ENCODE data around the gene TSPO. TPM values are rescaled to one million over a fixed set of nuclear protein-coding genes. Genes with fewer than 3 reads are reported as not detected.

The TSPO gene
- polyA plus RNA-seq, 3 donors: 491 to 2,663 (median 2,230) TPM

GRCh38 chr22:43182726-43183125 is 31.4 kb downstream of the TSPO start:
- Histone ChIP-seq H3K4me2 (replicated peaks; ENCODE audit: extremely low read depth, low read length, poor library complexity, severe bottlenecking) (no peak overlapping the region), H3K4me3 (replicated peaks in 1 of 3; ENCODE audit: low read depth in 2 of 3, low read length in 3 of 3) (no peak overlapping the region), H3K9ac (ENCODE audit: insufficient read depth, low read length, poor library complexity, severe bottlenecking) (no peak overlapping the region), H3K4me1 (ENCODE audit: control insufficient read depth in 1 of 2, insufficient read depth in 2 of 2, low read length in 2 of 2) (peaks cover 14 to 22% of the 10 kb centered on the region in 2 donors), H3K27me3 (ENCODE audit: control insufficient read depth in 2 of 2, insufficient read depth in 2 of 2, low read length in 2 of 2) (no peaks in the 10 kb centered on the region), H3K27ac (ENCODE audit: low read depth in 1 of 2, low read length in 2 of 2) (peak overlapping the region in 1 of 2 donors; percentile 8), H4K20me1 (ENCODE audit: insufficient read depth, low read length) (no peaks in the 10 kb centered on the region), H3K79me2 (ENCODE audit: insufficient read depth, low read length) (peaks cover 19% of the 10 kb centered on the region), H2AFZ (ENCODE audit: insufficient read depth, low read depth, low read length, poor library complexity, severe bottlenecking) (no peak overlapping the region), H3K36me3 (replicated peaks in 1 of 2; ENCODE audit: control insufficient read depth in 1 of 2, insufficient read depth in 2 of 2, low read length in 2 of 2) (peaks cover 33 to 49% of the 10 kb centered on the region in 2 donors), H3K9me3 (replicated peaks in 1 of 2; ENCODE audit: control insufficient read depth in 1 of 2, insufficient read depth in 1 of 2, low read length in 2 of 2) (no peaks in the 10 kb centered on the region)
- Mint-ChIP-seq H3K4me1 (peaks cover 23% of the 10 kb centered on the region), H3K27ac (no peak overlapping the region), H3K9me3 (peaks cover 0 to 4% (median 0%) of the 10 kb centered on the region in 7 donors), H3K36me3 (peaks cover 26 to 45% of the 10 kb centered on the region in 2 donors), H3K4me3 (no peak overlapping the region), H3K27me3 (ENCODE audit: low read depth in 3 of 3) (no peaks in the 10 kb centered on the region)
- 98% methylated on average over 13 of the region's 17 CpGs for WGBS (ENCODE audit: insufficient coverage)
- intact Hi-C loops (cut with micrococcal nuclease): no loop called here
- no peak for TF ChIP-seq CTCF (IDR thresholded peaks at IDR 0.05)
- no peak for DNase-seq

- H3K79me2 ChIP-seq (ENCODE audit: insufficient read depth, low read length): peaks cover 19% of the 10 kb centered on the region
- H3K4me2 ChIP-seq (replicated peaks; ENCODE audit: extremely low read depth, low read length, poor library complexity, severe bottlenecking): no peak overlapping the region
- no peaks in the 10 kb centered on the region for H4K20me1 ChIP-seq (ENCODE audit: insufficient read depth, low read length)
- H3K4me1 Mint-ChIP-seq: peaks cover 27% of the 10 kb centered on the region
- H3K27ac ChIP-seq (ENCODE audit: low read depth in 1 of 2, low read length in 2 of 2): no peak overlapping the region
- peaks cover 19 to 27% of the 10 kb centered on the region in 2 donors for H3K4me1 ChIP-seq (ENCODE audit: control insufficient read depth in 1 of 2, insufficient read depth in 2 of 2, low read length in 2 of 2)
- no peaks in the 10 kb centered on the region for H3K27me3 Mint-ChIP-seq (ENCODE audit: low read depth in 3 of 3)
- no peaks in the 10 kb centered on the region for H3K27me3 ChIP-seq (ENCODE audit: control insufficient read depth in 2 of 2, insufficient read depth in 2 of 2, low read length in 2 of 2)
- peak overlapping the region in 1 of 7 donors; percentile 30 for H3K27ac Mint-ChIP-seq
- WGBS (ENCODE audit: insufficient coverage): 70% methylated on average over 7 of the region's 12 CpGs
- peaks cover 30 to 43% of the 10 kb centered on the region in 2 donors for H3K36me3 ChIP-seq (replicated peaks in 1 of 2; ENCODE audit: control insufficient read depth in 1 of 2, insufficient read depth in 2 of 2, low read length in 2 of 2)
- H3K36me3 Mint-ChIP-seq: peaks cover 23 to 39% of the 10 kb centered on the region in 2 donors
- no peak overlapping the region for H3K9ac ChIP-seq (ENCODE audit: insufficient read depth, low read length, poor library complexity, severe bottlenecking)
- peaks cover 0 to 1% (median 0%) of the 10 kb centered on the region in 7 donors for H3K9me3 Mint-ChIP-seq
- H2AFZ ChIP-seq (ENCODE audit: insufficient read depth, low read depth, low read length, poor library complexity, severe bottlenecking): no peak overlapping the region
- no peak for TF ChIP-seq CTCF (IDR thresholded peaks at IDR 0.05)
- DNase-seq: peak in 1 of 3 donors; percentile 6
- no peaks in the 10 kb centered on the region for H3K9me3 ChIP-seq (replicated peaks in 1 of 2; ENCODE audit: control insufficient read depth in 1 of 2, insufficient read depth in 1 of 2, low read length in 2 of 2)
- intact Hi-C loops (cut with micrococcal nuclease): no loop called here
- no peak overlapping the region for H3K4me3 Mint-ChIP-seq
- no peak overlapping the region for H3K4me3 ChIP-seq (replicated peaks in 1 of 3; ENCODE audit: low read depth in 2 of 3, low read length in 3 of 3)
Observed at GRCh38 chr22:43183496-43184277, 32.3 kb downstream of the TSPO start.
